Bone marrow (tissue), 2 donors: ENCODE results near the gene LHX4.

Source experiments
- DNase-seq, 2 donors: peaks; one replicate each; lab custom pipeline; 2025; lab: John Stamatoyannopoulos, UW

The LHX4 gene

GRCh38 chr1:180227861-180228647 is 2.0 kb upstream of the LHX4 start:
- no peak for DNase-seq

DNA sequence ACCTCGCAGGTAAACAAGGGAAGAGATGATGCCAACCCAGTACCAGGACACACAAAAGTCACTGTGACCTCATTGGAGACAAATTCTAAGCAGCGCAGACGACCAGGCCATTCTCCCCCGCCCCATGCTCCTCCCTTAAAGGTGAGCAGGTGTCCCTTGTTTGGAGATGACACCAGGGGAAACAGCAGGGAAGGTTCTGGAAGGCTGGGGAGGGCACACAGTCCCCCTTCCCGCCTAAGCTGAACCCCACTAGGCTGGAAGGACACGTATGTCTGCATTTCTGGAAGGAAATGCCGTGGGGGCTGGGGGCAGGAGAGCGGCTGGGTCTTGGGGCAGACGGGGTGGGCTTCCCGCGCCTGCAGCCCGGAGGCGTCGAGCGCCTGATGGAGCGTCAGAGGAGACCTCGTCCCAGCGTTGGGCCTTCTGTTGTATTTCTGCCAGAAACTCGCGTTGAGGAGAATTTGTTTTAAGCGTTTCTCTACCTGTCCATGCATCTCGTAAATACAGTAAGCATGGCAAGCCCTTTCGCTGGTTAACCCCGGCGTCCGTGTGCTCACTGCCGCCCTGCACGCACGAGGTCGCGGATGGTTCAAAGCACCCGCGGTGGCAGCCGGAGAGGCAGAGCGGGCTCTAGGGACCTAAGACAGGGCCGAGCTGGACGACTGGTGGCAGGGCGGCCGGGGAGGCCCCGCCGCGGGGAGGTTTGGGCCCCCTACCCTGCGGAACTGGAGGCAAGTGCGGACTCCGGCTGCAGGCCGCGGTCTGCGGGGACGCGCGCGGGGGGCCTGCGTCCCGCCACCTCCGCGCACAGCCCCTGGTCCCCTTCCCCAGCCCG is 1.2 kb upstream of the LHX4 start:
- DNase-seq: no peak

DNA sequence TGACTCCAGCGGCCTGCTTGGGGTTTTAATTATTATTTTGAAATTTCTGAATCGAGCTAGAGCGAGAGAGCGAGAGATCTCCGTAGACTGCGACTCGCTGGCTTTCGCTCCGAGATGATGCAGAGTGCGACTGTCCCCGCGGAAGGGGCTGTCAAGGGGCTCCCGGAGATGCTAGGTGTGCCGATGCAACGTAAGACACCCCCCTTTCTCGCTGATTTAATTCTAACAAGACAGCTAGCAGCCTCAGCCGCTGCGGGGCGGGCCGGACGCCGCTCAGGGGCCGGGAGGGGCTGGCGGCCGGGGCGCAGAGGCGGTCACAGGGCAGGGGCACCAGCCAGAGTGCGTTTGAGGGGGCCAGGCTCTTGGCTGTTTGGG is 339 bp downstream of the LHX4 start:
- DNase-seq: no peak

- DNase-seq: no peak
These were observed 884 bp downstream of the LHX4 start for GRCh38 chr1:180230791-180231505.

- DNase-seq: no peak
These were observed 1.4 kb downstream of the LHX4 start for GRCh38 chr1:180231506-180231921.

DNA sequence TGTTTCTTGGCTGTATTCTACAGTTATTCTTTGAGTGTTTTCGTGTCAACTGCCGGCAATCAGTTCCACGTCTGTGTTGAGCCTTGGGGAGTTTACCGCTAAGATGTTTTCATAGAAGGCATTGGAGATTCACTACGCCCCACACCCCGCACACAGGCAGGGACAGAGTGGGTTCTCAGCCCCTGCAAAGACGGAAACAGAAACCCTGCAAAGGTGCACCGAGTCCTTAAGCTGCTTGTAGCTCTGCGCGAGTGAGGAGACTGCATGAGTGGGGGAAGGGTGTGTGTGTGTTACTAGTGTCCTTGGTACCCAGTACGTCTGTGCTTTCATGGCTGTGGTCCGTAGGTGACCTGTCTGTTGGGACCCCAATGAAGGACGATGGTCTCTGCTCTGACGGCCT is 1.9 kb downstream of the LHX4 start:
- no peak for DNase-seq

DNA sequence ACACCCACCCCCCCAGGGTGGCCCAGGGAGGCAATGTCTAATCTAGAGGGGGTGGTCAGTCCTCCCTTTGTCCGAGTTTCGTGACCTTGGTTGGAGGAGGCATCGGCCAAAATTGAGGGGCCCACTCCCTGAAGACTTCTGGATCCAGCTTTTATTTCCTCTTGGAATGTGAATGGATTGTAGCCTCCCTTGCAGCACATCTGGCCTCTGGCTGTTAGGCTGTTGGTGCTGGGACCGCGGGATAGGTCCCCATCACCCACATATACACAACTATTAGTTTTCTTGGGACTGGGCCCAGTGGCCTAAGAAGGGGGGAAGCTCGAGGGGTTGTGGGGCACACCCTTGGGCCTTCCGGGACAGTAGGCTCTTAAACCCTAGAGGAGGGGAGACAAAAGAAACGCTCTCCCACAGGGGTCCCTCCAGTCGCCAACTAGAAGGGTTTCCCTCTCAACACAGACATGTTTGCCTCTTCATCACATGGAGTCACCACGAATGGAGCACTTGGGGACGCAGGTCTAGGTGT is 2.5 kb downstream of the LHX4 start:
- no peak for DNase-seq

DNA sequence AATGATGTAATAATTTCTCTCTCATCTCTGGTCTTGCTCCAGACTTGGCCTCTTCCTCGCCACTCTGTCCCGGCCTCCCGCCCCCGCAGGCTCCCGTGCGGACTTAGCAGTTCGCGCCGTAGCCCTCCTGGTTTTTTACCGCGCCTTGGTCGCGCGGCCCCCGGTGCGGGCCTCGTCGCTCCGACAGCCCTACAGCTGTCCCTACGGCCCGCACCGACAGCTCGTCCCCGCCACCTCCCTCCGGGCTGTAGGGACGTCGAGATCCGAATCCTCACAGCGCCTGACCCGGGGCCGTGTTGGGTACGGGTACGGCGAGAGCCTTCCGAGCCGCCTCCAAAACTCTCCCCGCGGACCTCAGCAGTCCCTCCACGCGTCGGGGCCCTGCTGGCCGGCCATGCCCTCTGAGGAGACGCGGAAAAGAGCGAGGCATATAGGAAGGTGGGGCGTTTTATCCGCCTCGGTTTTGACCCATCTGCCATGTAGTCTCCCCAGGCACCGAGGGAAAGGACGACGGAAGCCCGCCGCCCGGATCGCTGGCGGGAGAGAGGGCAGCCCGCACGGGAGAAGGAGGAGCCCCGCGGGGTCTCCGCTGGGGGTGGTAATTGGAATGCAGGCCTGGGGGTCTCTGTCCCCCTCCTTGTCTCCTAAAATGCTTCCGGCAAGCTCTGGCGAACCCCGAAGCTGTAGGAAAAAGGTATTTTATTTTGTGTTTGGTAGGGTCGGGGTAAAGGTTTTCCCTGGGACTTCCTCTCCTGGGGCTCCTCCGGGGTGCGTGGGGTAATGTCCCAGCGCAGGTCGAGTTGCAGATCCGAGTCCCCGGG is 3.3 kb downstream of the LHX4 start:
- DNase-seq: no peak

- DNase-seq: no peak
These were observed 4.5 kb downstream of the LHX4 start for GRCh38 chr1:180234369-180235076.

- no peak for DNase-seq
These were observed 5.0 kb downstream of the LHX4 start for GRCh38 chr1:180235077-180235501.

DNA sequence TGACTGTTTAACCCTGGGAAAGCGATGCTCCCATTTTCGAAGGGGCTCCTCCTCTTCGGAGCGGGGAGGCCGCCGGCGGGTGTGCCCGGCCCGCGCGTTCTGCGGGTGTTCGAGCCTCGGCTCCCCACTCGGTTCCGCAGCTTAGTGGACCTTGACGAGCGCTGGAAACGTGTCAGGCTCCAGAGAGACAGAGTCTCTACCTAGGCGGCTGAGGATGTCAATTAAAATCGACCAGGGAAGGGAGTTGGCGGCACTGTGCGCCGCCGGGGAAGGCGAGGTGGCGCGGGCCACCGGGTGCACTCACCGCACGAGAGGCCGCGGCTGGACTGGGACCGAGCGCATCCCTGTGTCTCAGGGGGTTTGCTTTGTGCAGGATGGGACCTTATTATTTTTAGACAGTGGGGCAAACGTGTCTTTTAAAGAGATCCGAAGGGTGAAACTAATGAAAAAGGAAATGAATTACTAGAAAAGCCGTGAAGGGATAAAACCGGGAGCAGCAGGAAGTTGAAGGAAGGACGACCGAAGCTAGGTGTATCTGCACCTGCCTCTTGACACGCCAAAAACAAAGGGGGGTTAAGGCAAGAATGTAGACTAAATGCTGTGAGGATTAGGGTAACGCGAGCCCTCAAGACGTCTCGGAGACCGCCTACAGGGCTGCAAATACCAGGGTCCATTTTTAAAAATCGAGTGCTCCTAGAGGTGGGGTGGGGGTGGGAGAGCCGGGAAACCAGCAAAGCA is 5.6 kb downstream of the LHX4 start:
- DNase-seq: no peak

DNA sequence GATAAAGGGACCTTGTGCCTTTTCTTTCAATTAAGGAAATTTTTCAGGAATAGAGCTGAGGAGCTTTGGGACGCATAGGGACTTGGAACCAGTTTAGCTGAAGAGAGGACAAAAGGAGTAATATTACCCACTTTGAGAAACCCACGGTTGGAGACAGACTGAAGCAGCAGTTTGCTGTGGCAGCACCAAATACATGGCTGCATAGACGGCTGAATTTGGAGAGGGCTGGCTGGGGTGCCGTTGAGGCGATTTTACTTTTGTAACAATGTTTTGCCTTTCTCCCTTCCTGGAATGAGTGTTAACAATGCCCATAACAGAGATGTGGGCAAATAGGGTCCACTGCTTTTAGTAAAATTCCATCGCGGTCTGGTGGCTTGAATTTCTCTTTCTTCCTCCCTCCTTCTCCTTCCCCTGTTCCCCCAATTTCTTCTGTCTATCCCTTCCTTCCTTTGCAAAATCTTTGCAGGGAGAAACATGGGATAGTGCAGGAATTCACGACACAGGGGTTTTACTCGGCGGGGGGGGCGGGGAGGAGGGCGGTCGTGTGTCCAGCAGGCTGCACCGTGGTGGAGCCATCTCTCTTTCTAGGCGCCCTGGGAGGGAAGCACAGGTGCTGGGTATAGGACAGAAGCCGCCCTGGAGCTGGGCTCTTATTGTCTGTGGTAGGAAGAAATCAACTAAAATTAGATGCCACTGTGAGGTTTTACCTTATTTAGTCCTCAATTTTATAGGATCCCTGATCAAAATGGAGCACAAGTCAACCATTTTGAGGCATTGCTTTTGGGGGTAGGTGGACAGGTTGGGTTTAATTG is 6.8 kb downstream of the LHX4 start:
- DNase-seq: no peak

DNA sequence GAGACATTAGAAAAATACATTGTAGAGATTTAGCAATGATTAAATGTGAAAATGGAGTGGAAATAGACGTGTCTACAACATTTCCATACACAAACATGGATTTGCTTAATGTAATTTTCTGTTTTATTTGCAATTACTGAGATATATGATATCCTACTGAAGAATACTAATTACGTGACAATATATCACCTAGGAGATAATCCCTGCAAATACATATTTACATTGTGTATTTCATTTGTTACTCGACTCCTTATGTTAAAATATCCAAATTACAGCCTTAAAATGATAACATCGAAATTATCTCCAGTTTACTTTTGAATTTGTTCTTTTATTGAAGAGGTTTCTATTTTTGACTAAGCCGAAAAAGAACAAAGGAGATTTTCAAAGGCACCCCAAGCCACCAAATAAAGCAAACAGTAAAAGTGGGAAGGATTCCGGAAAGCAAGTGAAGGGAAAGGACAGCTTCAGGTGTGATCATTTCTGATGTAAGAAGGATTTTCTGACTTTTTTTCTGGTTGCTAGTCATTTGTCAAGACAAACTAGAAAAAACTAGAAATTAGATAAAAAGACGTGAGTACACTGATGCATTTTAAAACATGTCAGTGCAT is 7.9 kb downstream of the LHX4 start:
- no peak for DNase-seq

DNA sequence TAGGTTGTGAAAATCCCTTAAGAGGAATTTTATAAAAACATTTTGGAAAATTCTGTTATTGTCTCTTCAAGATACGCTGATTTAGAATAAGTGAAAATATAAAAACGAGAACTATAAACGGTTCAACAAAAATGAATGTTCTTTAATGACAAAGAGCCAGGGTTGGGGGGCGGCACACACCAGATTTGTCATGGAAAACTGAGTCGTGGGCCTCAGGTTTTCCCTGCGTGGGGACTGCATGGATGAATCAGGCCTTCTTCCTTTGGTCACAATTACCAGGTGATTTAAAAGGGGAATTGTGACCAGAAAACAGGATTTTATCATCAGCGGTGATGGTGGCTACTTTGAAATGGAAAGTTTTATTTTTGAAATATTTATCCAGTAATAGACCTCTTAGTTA is 8.6 kb downstream of the LHX4 start:
- DNase-seq: no peak

- no peak for DNase-seq
These were observed 9.4 kb downstream of the LHX4 start for GRCh38 chr1:180239145-180240096.

GRCh38 chr1:180241716-180242544 is 11.9 kb downstream of the LHX4 start:
- no peak for DNase-seq
